Liver (tissue), 9 donors: ENCODE measurements around the gene TPT1. TPM values are rescaled to one million over a fixed set of nuclear protein-coding genes. Genes with fewer than 3 reads are reported as not detected.

Experiments used
- DNase-seq: peaks from one replicate; pipeline ENCODE4 v3.0.0-alpha.2; 2017; ENCODE audit warnings: low spot score
- H3K27ac ChIP-seq, 2 donors: one replicate each; pipeline ENCODE4 v1.7.0; 2013; ENCODE audit warnings: inconsistent platforms in 2 of 2, low read length in 2 of 2, control low read depth in 1 of 2, low read depth in 1 of 2, mild to moderate bottlenecking in 1 of 2
- H3K27me3 ChIP-seq, 4 donors: one replicate each; pipeline versions ENCODE4 v1.6.1 to v1.7.0; 2013; ENCODE audit warnings: low read length in 3 of 4, inconsistent platforms in 1 of 4, mild to moderate bottlenecking in 1 of 4, moderate library complexity in 1 of 4; ENCODE audit not compliant: control insufficient read depth in 4 of 4, insufficient read depth in 4 of 4
- H3K36me3 ChIP-seq, 4 donors: one replicate each; pipeline versions ENCODE4 v1.6.1 to v1.7.0; 2013; ENCODE audit warnings: low read length in 3 of 4, mild to moderate bottlenecking in 3 of 4, low read depth in 1 of 4, moderate library complexity in 1 of 4; ENCODE audit not compliant: control insufficient read depth in 4 of 4, insufficient read depth in 3 of 4
- H3K4me1 ChIP-seq, 4 donors: one replicate each; pipeline versions ENCODE4 v1.6.1 to v1.7.0; 2013; ENCODE audit warnings: low read length in 3 of 4, mild to moderate bottlenecking in 3 of 4, moderate library complexity in 1 of 4; ENCODE audit not compliant: control insufficient read depth in 4 of 4, insufficient read depth in 4 of 4
- H3K4me3 ChIP-seq, 3 donors: one replicate each; pipeline versions ENCODE4 v1.6.1 to v1.7.0; 2013; ENCODE audit warnings: low read length in 3 of 3, control low read depth in 1 of 3, low read depth in 1 of 3, mild to moderate bottlenecking in 1 of 3
- H3K9ac ChIP-seq, 2 donors: one replicate each; pipeline ENCODE4 v1.7.0; 2013; ENCODE audit warnings: low read length in 2 of 2, mild to moderate bottlenecking in 2 of 2, moderate library complexity in 2 of 2, control low read depth in 1 of 2, low read depth in 1 of 2
- H3K9me3 ChIP-seq, 4 donors: one replicate each; pipeline versions ENCODE4 v1.6.1 to v1.7.0; 2013; ENCODE audit warnings: low read length in 3 of 4; ENCODE audit not compliant: control insufficient read depth in 4 of 4
- CTCF ChIP-seq: fragments of 150-350 bp; IDR thresholded peaks from 2 replicates; pipeline ENCODE4 v1.5.1; 2017; ENCODE audit warnings: improper control_type of control experiment, low read depth, low read length; ENCODE audit not compliant: missing input control
- FOXA1 ChIP-seq: IDR thresholded peaks from 2 replicates; pipeline ENCODE4 v1.6.1; 2016; ENCODE audit warnings: antibody characterized with exemption
- FOXA2 ChIP-seq: IDR thresholded peaks from 2 replicates; pipeline ENCODE4 v1.6.1; 2016; ENCODE audit warnings: antibody characterized with exemption
- GABPA ChIP-seq, 2 donors: IDR thresholded peaks in 1 of 2; conservative IDR thresholded peaks in 1 of 2; 2 replicates each; pipeline ENCODE4 v1.6.1; 2016; ENCODE audit warnings: antibody characterized with exemption in 2 of 2, mild to moderate bottlenecking in 1 of 2, moderate library complexity in 1 of 2
- MAX ChIP-seq: IDR thresholded peaks from 2 replicates; pipeline ENCODE4 v1.6.1; 2016; ENCODE audit warnings: antibody characterized with exemption
- RAD21 ChIP-seq, 2 donors: IDR thresholded peaks; 2 replicates each; pipeline ENCODE4 v1.6.1; 2016; ENCODE audit warnings: antibody characterized with exemption in 2 of 2, mild to moderate bottlenecking in 2 of 2
- REST ChIP-seq: IDR thresholded peaks from 2 replicates; pipeline ENCODE4 v1.6.1; 2016; ENCODE audit warnings: antibody characterized with exemption, mild to moderate bottlenecking
- YY1 ChIP-seq: IDR thresholded peaks from 2 replicates; pipeline ENCODE4 v1.6.1; 2016; ENCODE audit warnings: antibody characterized with exemption, mild to moderate bottlenecking
- ZBTB33 ChIP-seq: IDR thresholded peaks from 2 replicates; pipeline ENCODE4 v1.6.1; 2016; ENCODE audit warnings: antibody characterized with exemption
- WGBS: extraction: QIAGEN DNeasy Blood & Tissue Kit; methylation state at CpG from one replicate; pipeline ENCODE4 v1.1.7; 2013; 5-methylcytosine and 5-hydroxymethylcytosine counted together
- polyA plus RNA-seq, 2 donors: library from polyadenylated mRNA; stranded (reverse) in 1 of 2; unstranded in 1 of 2; fragments of 200-250 nt in 1 of 2; fragments of >200 nt in 1 of 2; fragmentation: Nextera tagmentation in 1 of 2; extraction: Ambion mirVana in 1 of 2; gene quantifications; one replicate each; pipeline versions ENCODE4 v1.2.1 to v1.2.3, GENCODE V29; 2013 to 2015
- total RNA-seq, 2 donors: library from RNA; depleted of rRNA; stranded (reverse); fragments of >200 nt; gene quantifications; one replicate each; pipeline ENCODE4 v1.2.3, GENCODE V29; 2014
- donor health status: healthy.
- donor health status: healthy.
- donor health status: healthy.
- donor health status: healthy.
- donor health status: healthy.

TPT1 gene
- total and polyA plus RNA-seq, 4 donors: 1,382 to 2,885 (median 1,815) TPM

- no peak for TF ChIP-seq MAX
- no peak for TF ChIP-seq ZBTB33
- TF ChIP-seq FOXA2: no peak
- TF ChIP-seq REST: no peak
- TF ChIP-seq FOXA1: no peak
- no peak for TF ChIP-seq GABPA (IDR thresholded peaks at IDR 0.05 in 1 of 2, conservative IDR thresholded peaks at IDR 0.05 in 1 of 2)
- Histone ChIP-seq H3K27ac (no peak overlapping the region), H3K9me3 (no peaks in the 10 kb centered on the region), H3K4me1 (peaks cover 0 to 7% (median 3%) of the 10 kb centered on the region in 4 donors), H3K27me3 (no peaks in the 10 kb centered on the region), H3K4me3 (no peak overlapping the region), H3K9ac (no peak overlapping the region), H3K36me3 (no peaks in the 10 kb centered on the region)
- no peak for DNase-seq
- 87% methylated on average over 24 of the region's 24 CpGs for WGBS
Observed at GRCh38 chr13:45372189-45373161, 31.5 kb upstream of the TPT1 start.

- Histone ChIP-seq H3K4me3 (no peak overlapping the region), H3K27ac (no peak overlapping the region), H3K27me3 (no peaks in the 10 kb centered on the region), H3K9ac (no peak overlapping the region), H3K4me1 (peaks cover 0 to 7% (median 3%) of the 10 kb centered on the region in 4 donors), H3K9me3 (no peaks in the 10 kb centered on the region), H3K36me3 (no peaks in the 10 kb centered on the region)
- DNase-seq: peak; percentile 70
- 21% methylated on average over 30 of the region's 30 CpGs for WGBS
- TF ChIP-seq RAD21 (IDR thresholded peaks at IDR 0.05) (peak; percentile 92 to 95), YY1 (no peak), CTCF (peak; percentile 81)
Observed at GRCh38 chr13:45370922-45371406, 30.0 kb upstream of the TPT1 start.
